Nephron (organoid): ENCODE measurements around the gene PAPPA.
A peak's percentile ranks its signal among the peaks of the same experiment; 100 is the strongest.

ENCODE experiments used
- H3K27ac Mint-ChIP-seq, 3 experiments: 2 replicates each; pipeline ENCODE4 v1.8.0; 2020; ENCODE audit warnings: mixed read lengths in 3 of 3, mild to moderate bottlenecking in 2 of 3, moderate library complexity in 1 of 3
- H3K27me3 Mint-ChIP-seq: 2 replicates; pipeline ENCODE4 v1.8.0; 2021; ENCODE audit warnings: low read depth, mild to moderate bottlenecking, moderate library complexity, mixed read lengths
- H3K36me3 Mint-ChIP-seq: 2 replicates; pipeline ENCODE4 v1.8.0; 2020; ENCODE audit warnings: low read depth, mixed read lengths
- H3K4me1 Mint-ChIP-seq: 2 replicates; pipeline ENCODE4 v1.8.0; 2020; ENCODE audit warnings: mixed read lengths
- H3K4me3 Mint-ChIP-seq, 3 experiments: 2 replicates each; pipeline ENCODE4 v1.8.0; 2020; ENCODE audit warnings: mild to moderate bottlenecking in 3 of 3, mixed read lengths in 3 of 3, moderate library complexity in 2 of 3
- H3K9me3 Mint-ChIP-seq: 2 replicates; pipeline ENCODE4 v1.8.0; 2020; ENCODE audit warnings: mixed read lengths
- TF ChIP-seq, protein P1 (sequence below), 3 experiments: fragments of 200-600 bp; sonication (generic); IDR thresholded peaks; one replicate each; pipeline ENCODE4 v1.5.0; 2021; ENCODE audit warnings: antibody characterized with exemption in 3 of 3; ENCODE audit not compliant: unreplicated experiment in 3 of 3

Gene PAPPA

DNA sequence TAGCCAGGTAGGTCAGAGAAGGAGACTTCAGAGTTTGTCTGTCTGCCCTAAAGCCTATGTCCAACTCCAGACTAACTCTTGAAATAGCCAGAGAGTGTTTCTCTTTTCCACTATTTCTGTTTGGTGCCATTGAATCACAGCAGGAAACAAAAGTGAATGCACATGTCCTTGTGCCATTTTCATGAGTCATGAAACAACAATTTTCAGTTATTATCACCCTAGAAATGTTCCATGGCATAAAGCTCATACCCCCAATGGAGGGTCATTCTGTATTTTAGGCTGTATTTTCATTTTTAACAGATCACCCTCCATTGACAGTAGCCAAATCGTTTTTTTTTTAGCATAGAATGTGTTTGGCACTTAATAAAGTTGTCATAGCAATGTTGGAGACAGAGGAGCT, 124.7 kb downstream of the PAPPA start:
- no peak overlapping the region for H3K27ac Mint-ChIP-seq
- H3K4me3 Mint-ChIP-seq = no peak overlapping the region
- no peaks in the 10 kb centered on the region for H3K9me3 Mint-ChIP-seq
- H3K36me3 Mint-ChIP-seq = no peaks in the 10 kb centered on the region
- H3K27me3 Mint-ChIP-seq = peaks cover 73% of the 10 kb centered on the region
- TF ChIP-seq, protein P1, sequence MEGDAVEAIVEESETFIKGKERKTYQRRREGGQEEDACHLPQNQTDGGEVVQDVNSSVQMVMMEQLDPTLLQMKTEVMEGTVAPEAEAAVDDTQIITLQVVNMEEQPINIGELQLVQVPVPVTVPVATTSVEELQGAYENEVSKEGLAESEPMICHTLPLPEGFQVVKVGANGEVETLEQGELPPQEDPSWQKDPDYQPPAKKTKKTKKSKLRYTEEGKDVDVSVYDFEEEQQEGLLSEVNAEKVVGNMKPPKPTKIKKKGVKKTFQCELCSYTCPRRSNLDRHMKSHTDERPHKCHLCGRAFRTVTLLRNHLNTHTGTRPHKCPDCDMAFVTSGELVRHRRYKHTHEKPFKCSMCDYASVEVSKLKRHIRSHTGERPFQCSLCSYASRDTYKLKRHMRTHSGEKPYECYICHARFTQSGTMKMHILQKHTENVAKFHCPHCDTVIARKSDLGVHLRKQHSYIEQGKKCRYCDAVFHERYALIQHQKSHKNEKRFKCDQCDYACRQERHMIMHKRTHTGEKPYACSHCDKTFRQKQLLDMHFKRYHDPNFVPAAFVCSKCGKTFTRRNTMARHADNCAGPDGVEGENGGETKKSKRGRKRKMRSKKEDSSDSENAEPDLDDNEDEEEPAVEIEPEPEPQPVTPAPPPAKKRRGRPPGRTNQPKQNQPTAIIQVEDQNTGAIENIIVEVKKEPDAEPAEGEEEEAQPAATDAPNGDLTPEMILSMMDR (IDR thresholded peaks at IDR 0.05; ENCODE audit: unreplicated experiment in 3 of 3) = no peak
- peaks cover 29% of the 10 kb centered on the region for H3K4me1 Mint-ChIP-seq

GRCh38 chr9:116279230-116279629, 125.6 kb downstream of the PAPPA start:
- no peaks in the 10 kb centered on the region for H3K36me3 Mint-ChIP-seq
- TF ChIP-seq, protein P1 (IDR thresholded peaks at IDR 0.05; ENCODE audit: unreplicated experiment in 3 of 3) = no peak
- peaks cover 70% of the 10 kb centered on the region for H3K27me3 Mint-ChIP-seq
- peaks cover 28% of the 10 kb centered on the region for H3K4me1 Mint-ChIP-seq
- H3K4me3 Mint-ChIP-seq = no peak overlapping the region
- H3K9me3 Mint-ChIP-seq = no peaks in the 10 kb centered on the region
- H3K27ac Mint-ChIP-seq = peak overlapping the region in 1 of 3 experiments; percentile 18

GRCh38 chr9:116280529-116280928, 126.9 kb downstream of the PAPPA start:
- Mint-ChIP-seq H3K9me3 (no peaks in the 10 kb centered on the region), H3K36me3 (peaks cover 2% of the 10 kb centered on the region), H3K4me1 (peaks cover 31% of the 10 kb centered on the region), H3K4me3 (no peak overlapping the region), H3K27ac (no peak overlapping the region), H3K27me3 (peaks cover 72% of the 10 kb centered on the region)
- TF ChIP-seq, protein P1 (IDR thresholded peaks at IDR 0.05; ENCODE audit: unreplicated experiment in 3 of 3) = no peak

DNA sequence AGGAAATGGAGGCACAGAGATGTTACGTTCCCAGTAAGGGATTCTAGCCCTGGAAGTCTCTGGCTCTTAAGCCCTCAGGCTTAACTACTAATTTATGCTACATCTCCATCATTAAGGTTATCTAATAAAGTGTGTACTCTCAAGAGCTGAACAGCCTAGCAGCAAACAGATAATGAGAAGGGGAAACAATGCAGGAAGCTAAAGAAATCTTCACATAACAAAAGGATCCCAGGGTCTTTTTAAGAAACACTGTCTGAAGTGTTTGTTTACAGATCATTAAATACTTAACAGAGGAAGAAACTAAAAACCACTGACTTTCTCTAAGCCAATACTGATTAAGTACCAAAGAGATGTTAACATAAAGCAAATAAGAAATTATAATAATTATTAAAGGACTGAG, 129.0 kb downstream of the PAPPA start:
- Mint-ChIP-seq H3K4me1 (peaks cover 24% of the 10 kb centered on the region), H3K27ac (no peak overlapping the region), H3K4me3 (no peak overlapping the region), H3K27me3 (peaks cover 69% of the 10 kb centered on the region), H3K36me3 (peaks cover 4% of the 10 kb centered on the region), H3K9me3 (no peaks in the 10 kb centered on the region)
- TF ChIP-seq, protein P1 (IDR thresholded peaks at IDR 0.05; ENCODE audit: unreplicated experiment in 3 of 3) = no peak

GRCh38 chr9:116284518-116284917, 130.9 kb downstream of the PAPPA start:
- no peak overlapping the region for H3K27ac Mint-ChIP-seq
- no peak overlapping the region for H3K4me3 Mint-ChIP-seq
- H3K36me3 Mint-ChIP-seq = peaks cover 4% of the 10 kb centered on the region
- TF ChIP-seq, protein P1 (IDR thresholded peaks at IDR 0.05; ENCODE audit: unreplicated experiment in 3 of 3) = no peak
- peaks cover 56% of the 10 kb centered on the region for H3K27me3 Mint-ChIP-seq
- peaks cover 24% of the 10 kb centered on the region for H3K4me1 Mint-ChIP-seq
- H3K9me3 Mint-ChIP-seq = no peaks in the 10 kb centered on the region

GRCh38 chr9:116285320-116285719, 131.7 kb downstream of the PAPPA start:
- peaks cover 4% of the 10 kb centered on the region for H3K36me3 Mint-ChIP-seq

More at GRCh38 chr9:116285320-116285719, 131.7 kb downstream of the PAPPA start:
- Mint-ChIP-seq H3K27me3 (peaks cover 52% of the 10 kb centered on the region), H3K9me3 (no peaks in the 10 kb centered on the region), H3K27ac (peak overlapping the region; percentile 14 to 68 (median 56)), H3K4me3 (peak overlapping the region in 1 of 3 experiments; percentile 16), H3K4me1 (peaks cover 24% of the 10 kb centered on the region)
- TF ChIP-seq, protein P1 (IDR thresholded peaks at IDR 0.05; ENCODE audit: unreplicated experiment in 3 of 3) = no peak
